HepG2 (cell line): ENCODE measurements around the gene PTF1A. TPM values are rescaled to one million over a fixed set of nuclear protein-coding genes. Genes with fewer than 3 reads are reported as not detected.

Experiments
- ATAC-seq: fragments of 200-7000 bp; cut with Tn5 transposase; 3 replicates; pipeline ENCODE4 v1.9.1; 2020; ENCODE audit warnings: mild to moderate bottlenecking, moderate library complexity
- BruUV-seq: library from RNA; stranded (reverse); fragments of 400-500 nt; replicated peaks from 2 replicates; lab custom pipeline; 2021; lab: Mats Ljungman, UMichigan
- CTCF ChIA-PET: fragments of 300-600 bp; formaldehyde crosslinking; extraction: SDS; loops from one replicate; lab custom pipeline; 2021; ENCODE audit warnings: low total read pairs, inconsistent platforms, low intra/inter-chr PET ratio; lab: Yijun Ruan, JAX
- POLR2A ChIA-PET: fragments of 350-600 bp; sonication (Branson Sonifier 250); formaldehyde crosslinking; loops from one replicate; lab custom pipeline; 2020; ENCODE audit warnings: antibody characterized with exemption, inconsistent platforms; lab: Yijun Ruan, JAX
- DNase-seq: peaks from one replicate; pipeline ENCODE4 v3.0.0-alpha.2; 2015; ENCODE audit warnings: low spot score
- FAIRE-seq: peaks from 3 replicates; lab custom pipeline; 2011; peaks lifted over from hg19 to GRCh38; lab: Jason Lieb, UNC
- H2AFZ ChIP-seq: one replicate; pipeline ENCODE4 v1.6.1; 2011; ENCODE audit warnings: low read length, inconsistent platforms
- H3K27ac ChIP-seq: fragments of 300-600 bp; 3 replicates; pipeline ENCODE4 v1.8.0; 2011; ENCODE audit warnings: mixed run types, mild to moderate bottlenecking, mixed read lengths, low read length, inconsistent platforms; ENCODE audit not compliant: insufficient read depth; ENCODE audit errors: extremely low read length
- H3K27me3 ChIP-seq, 2 experiments: fragments of 200-600 bp in 1 of 2; 2 replicates in 1 of 2; 3 replicates in 1 of 2; pipeline versions ENCODE4 v1.6.0 to v1.8.0; 2011; ENCODE audit warnings: low read length in 2 of 2, mild to moderate bottlenecking in 2 of 2, moderate library complexity in 2 of 2, inconsistent platforms in 1 of 2; ENCODE audit not compliant: insufficient read depth in 2 of 2, control insufficient read depth in 1 of 2
- H3K36me3 ChIP-seq, 2 experiments: fragments of 200-600 bp in 1 of 2; replicated peaks in 1 of 2; 2 replicates in 1 of 2; 3 replicates in 1 of 2; pipeline versions ENCODE4 v1.5.1 to v1.8.0; 2011; ENCODE audit warnings: low read length in 2 of 2, inconsistent platforms in 1 of 2; ENCODE audit not compliant: insufficient read depth in 2 of 2, control insufficient read depth in 1 of 2
- H3K4me1 ChIP-seq: 2 replicates; pipeline ENCODE4 v1.5.1; 2012; ENCODE audit warnings: low read length, inconsistent platforms; ENCODE audit not compliant: insufficient read depth
- H3K4me2 ChIP-seq: 2 replicates; pipeline ENCODE4 v1.6.0; 2011; ENCODE audit warnings: low read depth, low read length, inconsistent platforms
- H3K4me3 ChIP-seq, 3 experiments: fragments of 200-600 bp in 1 of 3; sonication (generic), shearing (Covaris generic) in 1 of 3; replicated peaks in 1 of 3; 2 replicates each; pipeline ENCODE4 v1.5.1; 2011 to 2016; ENCODE audit warnings: low read length in 3 of 3, inconsistent platforms in 2 of 3, low read depth in 2 of 3, mild to moderate bottlenecking in 2 of 3, control low read depth in 1 of 3, mixed read lengths in 1 of 3; ENCODE audit not compliant: insufficient read depth in 1 of 3
- H3K79me2 ChIP-seq: one replicate; pipeline ENCODE4 v1.6.1; 2011; ENCODE audit warnings: low read length, inconsistent platforms; ENCODE audit not compliant: insufficient read depth
- H3K9ac ChIP-seq: 2 replicates; pipeline ENCODE4 v1.6.0; 2011; ENCODE audit warnings: mild to moderate bottlenecking, low read depth, low read length, inconsistent platforms; ENCODE audit not compliant: insufficient read depth
- H3K9me3 ChIP-seq: 2 replicates; pipeline ENCODE4 v1.5.1; 2012; ENCODE audit warnings: mild to moderate bottlenecking, low read length
- H4K20me1 ChIP-seq: 2 replicates; pipeline ENCODE4 v1.6.0; 2011; ENCODE audit warnings: inconsistent platforms, mild to moderate bottlenecking, low read length, moderate library complexity; ENCODE audit not compliant: insufficient read depth
- ETV5 ChIP-seq: IDR thresholded peaks from 2 replicates; pipeline ENCODE4 v1.6.1; 2018; ENCODE audit warnings: missing biosample characterization, missing genetic modification reagents, inconsistent platforms, borderline replicate concordance
- KDM2A ChIP-seq: sonication (generic); formaldehyde crosslinking; IDR thresholded peaks from 2 replicates; pipeline ENCODE4 v1.4.0; 2020; ENCODE audit warnings: low read depth, missing genetic modification reagents, borderline replicate concordance
- MAZ ChIP-seq, 2 experiments: sonication (generic) in 1 of 2; formaldehyde crosslinking in 1 of 2; IDR thresholded peaks; 2 replicates each; pipeline versions ENCODE4 v1.5.0 to v1.6.1; 2012 to 2020; ENCODE audit warnings: low read depth in 2 of 2, mild to moderate bottlenecking in 2 of 2, borderline replicate concordance in 1 of 2, improper control_type of control experiment in 1 of 2, low read length in 1 of 2, missing genetic modification reagents in 1 of 2, moderate library complexity in 1 of 2
- REXO4 ChIP-seq: sonication (generic); formaldehyde crosslinking; IDR thresholded peaks from 2 replicates; pipeline ENCODE4 v1.8.0; 2022; ENCODE audit warnings: missing genetic modification reagents, mild to moderate bottlenecking, borderline replicate concordance
- RXRA ChIP-seq: sonication (generic); formaldehyde crosslinking; IDR thresholded peaks from 2 replicates; pipeline ENCODE4 v1.5.1; 2020; ENCODE audit warnings: missing genetic modification reagents
- SOX5 ChIP-seq: IDR thresholded peaks from 2 replicates; pipeline ENCODE4 v1.6.1; 2016; ENCODE audit warnings: borderline replicate concordance
- ZFP36L1 ChIP-seq: sonication (generic); formaldehyde crosslinking; IDR thresholded peaks from 2 replicates; pipeline ENCODE4 v1.8.0; 2022; ENCODE audit warnings: mild to moderate bottlenecking, missing genetic modification reagents, moderate library complexity
- ZNF33A ChIP-seq: sonication (generic); formaldehyde crosslinking; IDR thresholded peaks from 2 replicates; pipeline ENCODE4 v1.5.1; 2020; ENCODE audit warnings: missing genetic modification reagents, mild to moderate bottlenecking, moderate library complexity, borderline replicate concordance
- ZNF766 ChIP-seq: sonication (generic); formaldehyde crosslinking; IDR thresholded peaks from 2 replicates; pipeline ENCODE4 v1.5.0; 2020; ENCODE audit warnings: missing genetic modification reagents, borderline replicate concordance
- WGBS: methylation state at CpG from one replicate; pipeline ENCODE4 v1.1.6; 2017; ENCODE audit warnings: low lambda C conversion rate; 5-methylcytosine and 5-hydroxymethylcytosine counted together
- in situ Hi-C: cut with HindIII; loops from 2 replicates; pipeline ENCODE4 v1.10.0; 2017; ENCODE audit warnings: low pct_unique_long_range_greater_than_20kb; ENCODE audit not compliant: extremely low pct_ligation_motif_present
- intact Hi-C: fragments of 100-400 bp; cut with micrococcal nuclease; formaldehyde crosslinking; loops from one replicate; pipeline ENCODE4 v1.10.0; 2022; ENCODE audit not compliant: unreplicated experiment
- polyA plus RNA-seq, 8 experiments: library from polyadenylated mRNA; depleted of rRNA in 3 of 8; stranded (reverse) in 7 of 8; unstranded in 1 of 8; fragments of >200 nt; fragmentation: Illumina TruSeq in 4 of 8; extraction: Trizol in 4 of 8; gene quantifications; 2 replicates each; pipeline versions ENCODE4 v1.2.1 to v1.2.3, GENCODE V29; 2011 to 2016; ENCODE audit warnings: low read depth in 4 of 8, missing spikeins in 1 of 8, mixed read lengths in 1 of 8; ENCODE audit not compliant: insufficient read depth in 1 of 8
- total RNA-seq, 5 experiments: library from RNA; depleted of rRNA; stranded (reverse); fragments of >200 nt; fragmentation: Illumina TruSeq; extraction: Trizol; gene quantifications; 2 replicates each; pipeline ENCODE4 v1.2.3, GENCODE V29; 2016; ENCODE audit warnings: low read depth in 1 of 5
- TF ChIP-seq, protein P1 (sequence below): IDR thresholded peaks from 2 replicates; pipeline ENCODE4 v1.6.1; 2012; ENCODE audit warnings: low read length, improper control_type of control experiment
- TF ChIP-seq, protein P2 (sequence below): sonication (generic); IDR thresholded peaks from 2 replicates; pipeline ENCODE4 v1.6.1; 2016; ENCODE audit warnings: low read depth, borderline replicate concordance

The PTF1A gene
- total and polyA plus RNA-seq, 2 of the 13 experiments (the other 11 are each of a cell fraction or from before 2014, with no cell fraction given): not detected

DNA sequence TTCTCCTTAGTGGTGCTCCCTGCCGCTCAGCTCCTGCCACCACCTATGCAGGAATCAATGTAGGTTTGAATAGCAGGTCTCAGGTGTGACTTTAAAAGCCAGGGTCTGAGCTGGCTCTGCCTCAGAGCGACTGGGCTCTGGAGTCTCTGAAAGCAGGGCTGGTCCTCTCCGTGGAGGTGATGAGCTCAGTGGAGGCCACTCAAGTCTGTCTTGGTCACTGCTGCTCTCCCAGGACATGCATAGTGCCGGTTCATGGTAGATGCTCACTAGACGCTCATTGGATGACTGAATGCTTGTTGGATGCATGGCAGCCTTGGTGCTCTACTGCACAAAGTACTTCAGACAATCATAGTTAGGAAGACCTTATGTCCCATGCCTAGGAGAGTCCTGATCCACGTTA, 45.1 kb upstream of the PTF1A start:
- H3K4me3 ChIP-seq: no peak overlapping the region
- ATAC-seq: no peak; the same call in 2 of the 3 replicates
- H3K4me1 ChIP-seq: no peaks in the 10 kb centered on the region
- peaks cover 0 to 2% of the 10 kb centered on the region in 2 experiments; a peak in 1 of 5 replicates for H3K27me3 ChIP-seq
- FAIRE-seq: no peak
- in situ Hi-C loops: no loop called here
- H3K9me3 ChIP-seq: no peaks in the 10 kb centered on the region
- H3K27ac ChIP-seq: no peak overlapping the region
- H4K20me1 ChIP-seq: no peaks in the 10 kb centered on the region
- ChIA-PET POLR2A (no interaction called here), CTCF (no interaction called here)
- no peak overlapping the region for H2AFZ ChIP-seq
- H3K4me2 ChIP-seq: no peak overlapping the region
- intact Hi-C loops: no loop called here
- no peak for DNase-seq
- BruUV-seq: no TSS peak
- H3K79me2 ChIP-seq: no peaks in the 10 kb centered on the region
- 4% methylated on average over 2 of the region's 6 CpGs for WGBS
- no peaks in the 10 kb centered on the region for H3K36me3 ChIP-seq
- TF ChIP-seq REXO4 (CRISPR knock-in tag) (no peak), ZFP36L1 (CRISPR knock-in tag) (no peak), SOX5 (CRISPR knock-in tag) (no peak), ZNF766 (CRISPR knock-in tag) (no peak), RXRA (CRISPR knock-in tag) (no peak), MAZ (IDR thresholded peaks at IDR 0.05; ENCODE audit: borderline replicate concordance, low read depth, low read length) (no peak), MAZ (CRISPR knock-in tag; IDR thresholded peaks at IDR 0.05; ENCODE audit: low read depth) (no peak), ZNF33A (CRISPR knock-in tag) (no peak), KDM2A (no peak), ETV5 (no peak)
- TF ChIP-seq, protein P1, sequence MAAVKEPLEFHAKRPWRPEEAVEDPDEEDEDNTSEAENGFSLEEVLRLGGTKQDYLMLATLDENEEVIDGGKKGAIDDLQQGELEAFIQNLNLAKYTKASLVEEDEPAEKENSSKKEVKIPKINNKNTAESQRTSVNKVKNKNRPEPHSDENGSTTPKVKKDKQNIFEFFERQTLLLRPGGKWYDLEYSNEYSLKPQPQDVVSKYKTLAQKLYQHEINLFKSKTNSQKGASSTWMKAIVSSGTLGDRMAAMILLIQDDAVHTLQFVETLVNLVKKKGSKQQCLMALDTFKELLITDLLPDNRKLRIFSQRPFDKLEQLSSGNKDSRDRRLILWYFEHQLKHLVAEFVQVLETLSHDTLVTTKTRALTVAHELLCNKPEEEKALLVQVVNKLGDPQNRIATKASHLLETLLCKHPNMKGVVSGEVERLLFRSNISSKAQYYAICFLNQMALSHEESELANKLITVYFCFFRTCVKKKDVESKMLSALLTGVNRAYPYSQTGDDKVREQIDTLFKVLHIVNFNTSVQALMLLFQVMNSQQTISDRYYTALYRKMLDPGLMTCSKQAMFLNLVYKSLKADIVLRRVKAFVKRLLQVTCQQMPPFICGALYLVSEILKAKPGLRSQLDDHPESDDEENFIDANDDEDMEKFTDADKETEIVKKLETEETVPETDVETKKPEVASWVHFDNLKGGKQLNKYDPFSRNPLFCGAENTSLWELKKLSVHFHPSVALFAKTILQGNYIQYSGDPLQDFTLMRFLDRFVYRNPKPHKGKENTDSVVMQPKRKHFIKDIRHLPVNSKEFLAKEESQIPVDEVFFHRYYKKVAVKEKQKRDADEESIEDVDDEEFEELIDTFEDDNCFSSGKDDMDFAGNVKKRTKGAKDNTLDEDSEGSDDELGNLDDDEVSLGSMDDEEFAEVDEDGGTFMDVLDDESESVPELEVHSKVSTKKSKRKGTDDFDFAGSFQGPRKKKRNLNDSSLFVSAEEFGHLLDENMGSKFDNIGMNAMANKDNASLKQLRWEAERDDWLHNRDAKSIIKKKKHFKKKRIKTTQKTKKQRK: no peak
- TF ChIP-seq, protein P2, sequence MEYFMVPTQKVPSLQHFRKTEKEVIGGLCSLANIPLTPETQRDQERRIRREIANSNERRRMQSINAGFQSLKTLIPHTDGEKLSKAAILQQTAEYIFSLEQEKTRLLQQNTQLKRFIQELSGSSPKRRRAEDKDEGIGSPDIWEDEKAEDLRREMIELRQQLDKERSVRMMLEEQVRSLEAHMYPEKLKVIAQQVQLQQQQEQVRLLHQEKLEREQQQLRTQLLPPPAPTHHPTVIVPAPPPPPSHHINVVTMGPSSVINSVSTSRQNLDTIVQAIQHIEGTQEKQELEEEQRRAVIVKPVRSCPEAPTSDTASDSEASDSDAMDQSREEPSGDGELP: no peak
- no peak overlapping the region for H3K9ac ChIP-seq
